SKM-1 treated with dmso at 0.1 percent for 144 hours (cell line): ENCODE results near the gene PTPN2.

Source experiments
- DNase-seq: peaks from one replicate; lab custom pipeline; 2025; ENCODE audit not compliant: unreplicated experiment; lab: John Stamatoyannopoulos, UW

Gene PTPN2

GRCh38 chr18:12828116-12829051, 55.7 kb downstream of the PTPN2 start:
- DNase-seq: no peak

- DNase-seq: no peak
Measured at GRCh38 chr18:12827588-12827987, 56.4 kb downstream of the PTPN2 start.

- DNase-seq: no peak
Measured at GRCh38 chr18:12825230-12825629, 58.8 kb downstream of the PTPN2 start.

- no peak for DNase-seq
Measured at GRCh38 chr18:12823892-12824291, 60.1 kb downstream of the PTPN2 start.

- no peak for DNase-seq
Measured at GRCh38 chr18:12821408-12821807, 62.6 kb downstream of the PTPN2 start.

GRCh38 chr18:12820506-12820905, 63.5 kb downstream of the PTPN2 start:
- no peak for DNase-seq

- DNase-seq: no peak
Measured at GRCh38 chr18:12819841-12820240, 64.2 kb downstream of the PTPN2 start.

- no peak for DNase-seq
Measured at GRCh38 chr18:12819322-12819721, 64.7 kb downstream of the PTPN2 start.

- no peak for DNase-seq
Measured at GRCh38 chr18:12818243-12818642, 65.8 kb downstream of the PTPN2 start.

GRCh38 chr18:12816451-12816850, 67.6 kb downstream of the PTPN2 start:
- DNase-seq: no peak

GRCh38 chr18:12811191-12811950, 72.7 kb downstream of the PTPN2 start:
- DNase-seq: no peak

GRCh38 chr18:12803069-12803936, 80.7 kb downstream of the PTPN2 start:
- DNase-seq: no peak

GRCh38 chr18:12802538-12802937, 81.5 kb downstream of the PTPN2 start:
- DNase-seq: no peak

GRCh38 chr18:12796448-12796847, 87.6 kb downstream of the PTPN2 start:
- no peak for DNase-seq

- DNase-seq: no peak
Measured at GRCh38 chr18:12791610-12792009, 92.4 kb downstream of the PTPN2 start.

GRCh38 chr18:12786669-12787068, 97.4 kb downstream of the PTPN2 start:
- DNase-seq: no peak

- no peak for DNase-seq
Measured at GRCh38 chr18:12783524-12783923, 100.5 kb downstream of the PTPN2 start.

GRCh38 chr18:12782521-12782920, 101.5 kb downstream of the PTPN2 start:
- DNase-seq: no peak

GRCh38 chr18:12779456-12779855, 104.6 kb downstream of the PTPN2 start:
- DNase-seq: no peak

- DNase-seq: no peak
Measured at GRCh38 chr18:12779043-12779442, 105.0 kb downstream of the PTPN2 start.

- no peak for DNase-seq
Measured at GRCh38 chr18:12777500-12777944, 106.5 kb downstream of the PTPN2 start.
